HUES6 (cell line): Measurements from ENCODE around the gene TRAIP.

Experiments used
- H3K27ac ChIP-seq: 2 replicates; pipeline ENCODE4 v1.7.0; 2013; ENCODE audit warnings: low read depth, mild to moderate bottlenecking, low read length, inconsistent platforms
- H3K27me3 ChIP-seq: 2 replicates; pipeline ENCODE4 v1.6.1; 2013; ENCODE audit warnings: low read length; ENCODE audit not compliant: control insufficient read depth, insufficient read depth
- H3K36me3 ChIP-seq: 2 replicates; pipeline ENCODE4 v1.6.1; 2013; ENCODE audit warnings: low read length; ENCODE audit not compliant: control insufficient read depth, insufficient read depth
- H3K4me1 ChIP-seq: 2 replicates; pipeline ENCODE4 v1.6.1; 2013; ENCODE audit warnings: low read length; ENCODE audit not compliant: control insufficient read depth, insufficient read depth
- H3K4me3 ChIP-seq: 2 replicates; pipeline ENCODE4 v1.5.1; 2013; ENCODE audit warnings: low read depth, low read length
- H3K9ac ChIP-seq: one replicate; pipeline ENCODE4 v1.6.1; 2013; ENCODE audit warnings: mild to moderate bottlenecking, low read length
- H3K9me3 ChIP-seq: 2 replicates; pipeline ENCODE4 v1.6.1; 2013; ENCODE audit warnings: low read depth, low read length; ENCODE audit not compliant: control insufficient read depth, insufficient read depth

Gene TRAIP

GRCh38 chr3:49801160-49801559 is 55.2 kb downstream of the TRAIP start:
- H3K27ac ChIP-seq: no peak overlapping the region
- H3K36me3 ChIP-seq: no peaks in the 10 kb centered on the region
- H3K9ac ChIP-seq: no peak overlapping the region
- no peaks in the 10 kb centered on the region for H3K9me3 ChIP-seq
- peaks cover 48% of the 10 kb centered on the region for H3K27me3 ChIP-seq
- peaks cover 20% of the 10 kb centered on the region for H3K4me1 ChIP-seq
- H3K4me3 ChIP-seq: no peak overlapping the region

GRCh38 chr3:49799761-49800160 is 56.6 kb downstream of the TRAIP start, which contains the start of gene CDHR4:
CDHR4 (minus strand) TSS chr3:49799873; CDS start chr3:49799812, 61 bp downstream.
- Histone ChIP-seq H3K4me1 (peaks cover 8% of the 10 kb centered on the region; the same call in 1 of the 2 replicates), H3K4me3 (no peak within 1 kb of the TSS), H3K27me3 (peaks cover 39% of the 10 kb centered on the region), H3K36me3 (no peaks in the 10 kb centered on the region), H3K9me3 (no peaks in the 10 kb centered on the region), H3K9ac (no peak within 1 kb of the TSS), H3K27ac (no peak within 1 kb of the TSS)

- Histone ChIP-seq H3K27ac (no peak overlapping the region), H3K9ac (no peak overlapping the region), H3K36me3 (no peaks in the 10 kb centered on the region), H3K9me3 (no peaks in the 10 kb centered on the region), H3K4me1 (peaks cover 8% of the 10 kb centered on the region; the same call in 1 of the 2 replicates), H3K4me3 (no peak overlapping the region), H3K27me3 (peaks cover 32% of the 10 kb centered on the region)
Observed at GRCh38 chr3:49799105-49799504, 57.3 kb downstream of the TRAIP start.

DNA sequence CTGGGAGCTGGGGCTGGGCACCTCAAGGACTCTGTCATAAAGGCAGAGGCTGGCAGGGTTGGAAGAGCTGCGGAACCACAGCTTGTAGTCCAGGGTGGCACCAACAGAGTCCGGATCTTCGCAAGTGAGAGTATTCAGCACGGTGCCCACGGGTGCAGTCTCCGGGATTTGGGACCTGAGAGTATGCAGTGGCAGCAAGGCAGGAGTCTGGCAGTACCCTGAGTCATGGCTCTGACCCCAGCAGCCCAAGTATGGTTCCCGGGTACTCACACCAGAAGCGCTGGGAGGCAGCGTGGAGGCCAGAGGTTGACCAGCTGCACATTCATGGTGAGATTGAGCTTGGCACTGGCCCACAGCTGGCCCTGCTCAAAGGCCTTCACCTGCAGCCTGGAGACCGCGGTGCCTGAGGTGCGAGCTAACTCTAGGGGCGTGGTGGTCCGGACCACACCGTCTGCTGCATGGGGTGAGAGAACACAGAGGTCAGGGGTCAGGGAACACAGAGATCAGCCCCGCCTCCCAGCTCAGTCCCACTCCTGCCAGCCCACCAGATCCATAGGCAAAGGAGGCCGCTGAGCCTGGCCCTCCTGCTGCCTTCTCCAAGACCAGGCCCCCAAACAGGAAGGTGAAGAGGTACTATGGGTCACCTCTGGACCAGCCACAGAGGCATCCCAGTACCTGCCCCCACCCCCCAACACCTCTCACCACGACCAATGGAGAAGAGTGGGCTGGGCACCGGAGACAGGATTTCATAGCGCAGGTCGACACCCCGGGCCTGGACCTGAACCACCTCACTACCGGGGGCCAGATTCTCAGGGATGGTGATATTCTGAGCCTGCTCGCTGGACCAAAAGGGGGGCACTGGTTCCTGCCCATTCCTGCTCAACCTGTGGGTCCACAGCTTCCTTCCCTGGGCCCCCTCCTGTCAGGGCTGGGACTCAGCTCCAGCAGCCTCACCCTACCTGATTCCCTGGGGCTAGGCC is 61.1 kb downstream of the TRAIP start:
- Histone ChIP-seq H3K9me3 (no peaks in the 10 kb centered on the region), H3K27me3 (peaks cover 8% of the 10 kb centered on the region; the same call in 1 of the 2 replicates), H3K36me3 (no peaks in the 10 kb centered on the region), H3K27ac (no peak overlapping the region), H3K9ac (no peak overlapping the region), H3K4me1 (peaks cover 3% of the 10 kb centered on the region; the same call in 1 of the 2 replicates), H3K4me3 (no peak overlapping the region)

DNA sequence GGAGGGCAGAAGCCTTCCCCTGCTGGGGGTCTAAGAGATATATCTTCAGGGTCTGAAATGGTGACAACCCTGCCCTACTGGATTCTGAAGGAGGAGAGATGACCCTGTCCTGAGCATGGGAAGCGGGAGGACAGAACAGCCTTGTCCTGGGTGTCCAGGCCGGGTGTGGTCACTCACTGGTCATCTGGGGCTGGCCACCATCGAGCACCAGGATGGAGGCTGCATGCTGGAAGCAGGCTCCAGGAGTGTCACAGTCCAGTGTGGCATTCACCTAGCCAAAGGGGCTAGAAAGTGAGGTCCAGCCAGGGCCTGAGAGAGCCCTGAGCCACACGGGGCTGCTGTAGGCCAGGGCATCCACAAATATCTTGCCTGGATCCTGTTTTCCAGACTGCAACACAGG is 61.9 kb downstream of the TRAIP start:
- Histone ChIP-seq H3K4me3 (no peak overlapping the region), H3K27me3 (peaks cover 2% of the 10 kb centered on the region; the same call in 1 of the 2 replicates), H3K4me1 (peaks cover 5% of the 10 kb centered on the region; the same call in 1 of the 2 replicates), H3K9me3 (no peaks in the 10 kb centered on the region), H3K27ac (no peak overlapping the region), H3K9ac (no peak overlapping the region), H3K36me3 (no peaks in the 10 kb centered on the region)

DNA sequence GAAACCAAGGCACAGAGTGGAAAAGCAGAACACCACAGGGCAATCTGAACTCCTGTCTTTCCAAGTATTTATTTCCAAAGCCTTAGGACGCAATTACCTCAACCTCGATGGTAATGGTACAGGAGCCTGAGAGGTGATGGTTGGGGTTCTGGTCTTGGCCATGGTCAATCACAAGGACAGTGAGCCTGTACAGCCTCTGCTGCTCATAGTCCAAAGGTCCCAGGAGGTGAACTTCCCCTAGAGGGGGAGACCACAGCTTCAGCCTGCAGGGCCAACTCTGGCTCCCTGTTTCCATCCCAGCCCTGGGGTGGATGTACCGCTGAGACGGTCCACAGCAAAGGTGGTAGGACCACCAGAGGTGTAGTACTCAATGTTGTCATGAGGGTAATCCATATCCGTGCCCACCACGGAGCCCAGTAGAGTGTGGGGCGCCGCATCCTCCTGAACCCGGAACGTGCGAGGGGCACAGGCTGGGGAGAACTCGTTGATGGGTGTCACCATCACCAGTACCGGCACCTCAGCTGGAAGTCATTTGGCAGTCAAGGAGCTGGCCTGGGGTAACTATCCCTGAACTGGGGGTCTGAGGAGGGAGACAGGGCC is 62.8 kb downstream of the TRAIP start:
- H3K9ac ChIP-seq: no peak overlapping the region
- H3K27ac ChIP-seq: no peak overlapping the region
- no peak overlapping the region for H3K4me3 ChIP-seq
- H3K36me3 ChIP-seq: no peaks in the 10 kb centered on the region
- H3K27me3 ChIP-seq: no peaks in the 10 kb centered on the region
- H3K4me1 ChIP-seq: peaks cover 5% of the 10 kb centered on the region; the same call in 1 of the 2 replicates
- H3K9me3 ChIP-seq: no peaks in the 10 kb centered on the region

DNA sequence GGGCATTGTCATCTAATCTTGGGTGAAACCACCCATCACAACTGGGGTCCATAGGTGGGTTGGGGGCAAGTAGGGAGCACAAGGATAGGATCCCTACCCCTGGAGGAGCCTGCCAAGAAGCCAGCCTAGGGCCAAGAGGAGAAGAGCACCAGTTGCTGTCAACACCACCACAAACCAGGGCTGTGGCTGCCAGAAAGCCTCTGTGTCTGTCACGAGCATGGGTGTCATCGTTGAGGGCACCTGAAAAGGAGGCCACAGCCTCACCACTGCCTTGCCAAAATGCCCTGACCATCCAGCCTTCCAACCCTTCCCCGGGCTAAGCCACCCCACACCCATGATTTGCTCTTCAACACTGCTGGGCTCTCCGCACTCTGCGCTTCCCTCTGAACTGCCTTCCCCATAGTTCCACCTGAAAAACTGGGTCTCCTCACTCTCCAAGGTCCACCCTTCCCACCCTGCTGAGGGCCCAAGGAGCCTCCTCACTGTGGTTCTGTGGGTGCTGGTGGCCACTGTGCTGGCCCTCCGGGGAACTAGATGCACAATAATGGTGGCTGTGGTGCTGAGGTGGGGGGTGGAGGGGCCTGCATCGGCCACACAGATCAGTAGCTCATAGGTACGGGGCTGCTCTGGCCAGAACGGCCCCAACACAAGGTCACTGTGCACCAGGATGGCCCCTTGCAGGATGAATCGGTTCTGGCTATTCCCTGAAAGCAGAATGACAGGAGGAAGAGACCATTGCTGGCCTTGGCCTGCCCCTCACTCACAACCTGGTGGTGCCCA is 63.8 kb downstream of the TRAIP start:
- Histone ChIP-seq H3K36me3 (no peaks in the 10 kb centered on the region), H3K4me1 (peaks cover 5% of the 10 kb centered on the region; the same call in 1 of the 2 replicates), H3K4me3 (no peak overlapping the region), H3K27me3 (no peaks in the 10 kb centered on the region), H3K9ac (no peak overlapping the region), H3K9me3 (no peaks in the 10 kb centered on the region), H3K27ac (no peak overlapping the region)

DNA sequence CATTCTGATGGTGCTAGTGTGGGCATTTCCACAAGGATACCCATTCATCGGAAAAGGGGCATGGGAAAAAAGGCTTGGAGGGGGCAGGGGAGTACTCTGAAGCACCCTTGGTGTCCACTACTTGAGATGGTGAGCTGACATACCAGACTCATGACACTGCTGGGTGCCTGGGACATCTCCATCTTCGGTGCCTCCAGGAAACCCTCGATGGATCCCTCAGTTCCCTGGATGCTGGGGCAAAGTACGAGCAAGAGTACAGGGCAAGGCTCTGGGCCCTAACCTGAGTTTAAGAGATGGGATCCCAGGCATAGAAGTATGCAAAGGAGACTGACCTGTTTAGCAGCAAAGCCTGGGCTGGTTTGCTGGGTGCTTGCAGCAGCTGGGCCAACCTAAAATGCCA is 64.8 kb downstream of the TRAIP start:
- no peak overlapping the region for H3K9ac ChIP-seq
- no peaks in the 10 kb centered on the region for H3K36me3 ChIP-seq
- no peaks in the 10 kb centered on the region for H3K9me3 ChIP-seq
- no peak overlapping the region for H3K27ac ChIP-seq
- no peaks in the 10 kb centered on the region for H3K27me3 ChIP-seq
- H3K4me1 ChIP-seq: peaks cover 10% of the 10 kb centered on the region
- no peak overlapping the region for H3K4me3 ChIP-seq

GRCh38 chr3:49790626-49791411 is 65.5 kb downstream of the TRAIP start:
- peaks cover 10% of the 10 kb centered on the region for H3K4me1 ChIP-seq
- H3K27me3 ChIP-seq: no peaks in the 10 kb centered on the region
- H3K36me3 ChIP-seq: no peaks in the 10 kb centered on the region
- H3K27ac ChIP-seq: no peak overlapping the region
- H3K4me3 ChIP-seq: no peak overlapping the region
- no peaks in the 10 kb centered on the region for H3K9me3 ChIP-seq
- H3K9ac ChIP-seq: no peak overlapping the region

DNA sequence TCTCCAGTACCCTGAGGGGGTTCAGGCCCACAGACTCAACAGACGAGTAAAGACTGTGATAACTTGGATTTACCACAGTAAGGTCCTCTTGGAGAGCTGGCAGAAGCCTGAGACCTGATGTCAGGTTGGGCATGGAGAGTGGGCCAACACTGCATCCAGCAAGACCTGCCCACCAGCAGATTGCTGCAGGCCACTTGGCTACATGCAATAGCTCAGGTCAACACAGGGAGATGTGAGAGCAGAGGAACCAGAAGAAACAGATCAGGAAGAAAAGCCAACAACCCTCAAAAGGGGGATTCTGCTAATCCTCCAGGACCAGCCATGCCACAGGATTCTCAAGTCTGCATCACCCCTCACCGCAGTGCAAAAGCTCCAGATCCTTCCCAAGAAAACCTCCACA is 68.3 kb downstream of the TRAIP start:
- Histone ChIP-seq H3K4me1 (peaks cover 10% of the 10 kb centered on the region), H3K9me3 (no peaks in the 10 kb centered on the region), H3K27ac (no peak overlapping the region), H3K4me3 (no peak overlapping the region), H3K9ac (no peak overlapping the region), H3K27me3 (no peaks in the 10 kb centered on the region), H3K36me3 (0 out of 2 replicates have a peak, but pooled peaks cover 5% of the 10 kb centered on the region)
